Lung (tissue), 12 donors: ENCODE measurements around the gene THBD. TPM values are rescaled to one million over a fixed set of nuclear protein-coding genes. Genes with fewer than 3 reads are reported as not detected.
"Not testable (repeated sequence)": the region's sequence is repeated elsewhere in the genome, so short reads cannot be mapped to it uniquely, and the experiment has no call there.

Experiments used
- ATAC-seq: fragments of 200-7000 bp; cut with Tn5 transposase; one replicate; pipeline ENCODE4 v1.9.1; 2020; ENCODE audit warnings: moderate number of reproducible peaks; ENCODE audit not compliant: insufficient read depth, low FRiP score
- DNase-seq, 3 donors: peaks; one replicate each; pipeline ENCODE4 v3.0.0-alpha.2; 2013 to 2017
- H3K27ac ChIP-seq, 2 donors: one replicate each; pipeline ENCODE4 v1.5.1; 2013; ENCODE audit warnings: mild to moderate bottlenecking in 2 of 2, moderate library complexity in 2 of 2, control low read depth in 1 of 2, inconsistent platforms in 1 of 2, low read depth in 1 of 2, low read length in 1 of 2
- H3K27me3 ChIP-seq, 3 donors: one replicate each; pipeline ENCODE4 v1.5.1; 2013; ENCODE audit warnings: low read length in 2 of 3; ENCODE audit not compliant: control insufficient read depth in 3 of 3, insufficient read depth in 3 of 3
- H3K36me3 ChIP-seq, 4 donors: one replicate each; pipeline ENCODE4 v1.5.1; 2013; ENCODE audit warnings: low read length in 4 of 4, mild to moderate bottlenecking in 1 of 4, moderate library complexity in 1 of 4; ENCODE audit not compliant: control insufficient read depth in 4 of 4, insufficient read depth in 4 of 4
- H3K4me1 ChIP-seq, 5 donors: one replicate each; pipeline ENCODE4 v1.5.1; 2013; ENCODE audit warnings: low read length in 5 of 5, mild to moderate bottlenecking in 2 of 5, moderate library complexity in 1 of 5; ENCODE audit not compliant: control insufficient read depth in 5 of 5, insufficient read depth in 5 of 5
- H3K4me3 ChIP-seq: one replicate; pipeline ENCODE4 v1.5.1; 2013; ENCODE audit warnings: mild to moderate bottlenecking, control low read depth, moderate library complexity
- H3K9ac ChIP-seq, 2 donors: one replicate each; pipeline ENCODE4 v1.5.1; 2013; ENCODE audit warnings: low read length in 2 of 2, control low read depth in 1 of 2; ENCODE audit not compliant: insufficient read depth in 1 of 2
- H3K9me3 ChIP-seq, 4 donors: one replicate each; pipeline ENCODE4 v1.5.1; 2013; ENCODE audit warnings: low read length in 3 of 4, mild to moderate bottlenecking in 1 of 4, moderate library complexity in 1 of 4; ENCODE audit not compliant: control insufficient read depth in 4 of 4, insufficient read depth in 3 of 4
- CTCF ChIP-seq: IDR thresholded peaks from 2 replicates; pipeline ENCODE4 v1.5.1; 2012; ENCODE audit warnings: mild to moderate bottlenecking; ENCODE audit errors: control extremely low read depth, extremely low read depth
- WGBS, 2 donors: extraction: QIAGEN DNeasy Blood & Tissue Kit; methylation state at CpG; one replicate each; pipeline ENCODE4 v1.1.7; 2013; 5-methylcytosine and 5-hydroxymethylcytosine counted together
- polyA plus RNA-seq, 2 donors: library from polyadenylated mRNA; stranded (reverse); fragments of 200-250 nt; gene quantifications; one replicate each; pipeline ENCODE4 v1.2.1, GENCODE V29; 2013
- total RNA-seq, 2 donors: library from RNA; depleted of rRNA in 1 of 2; stranded (reverse); fragments of >200 nt in 1 of 2; gene quantifications; one replicate each; pipeline ENCODE4 v1.2.1, GENCODE V29; 2014 to 2021
- donor health status: control.
- donor health status: control.
- donor health status: Bipolar disorder and iron deficiency.
- donor health status: healthy.
- donor health status: DM: yes; HTN: yes; CAD: no.

Gene THBD
- total and polyA plus RNA-seq, 4 donors, result 23.6 to 101 (median 61.4) TPM

GRCh38 chr20:23028392-23028791 lies 21.1 kb downstream of the THBD start:
- no peak overlapping the region for H3K9ac ChIP-seq
- H3K9me3 ChIP-seq, result peaks cover 0 to 3% (median 0%) of the 10 kb centered on the region in 4 donors
- peaks cover 0 to 3% (median 0%) of the 10 kb centered on the region in 5 donors for H3K4me1 ChIP-seq
- peaks cover 0 to 11% (median 0%) of the 10 kb centered on the region in 3 donors for H3K27me3 ChIP-seq
- ATAC-seq, result no peak
- no peak for DNase-seq
- H3K4me3 ChIP-seq, result no peak overlapping the region
- H3K27ac ChIP-seq, result no peak overlapping the region
- no peaks in the 10 kb centered on the region for H3K36me3 ChIP-seq
- TF ChIP-seq CTCF, result no peak
- WGBS, 2 donors, result 84 to 90% methylated on average over 3 of the region's 3 CpGs

- Histone ChIP-seq H3K9me3 (peaks cover 0 to 3% (median 0%) of the 10 kb centered on the region in 4 donors), H3K4me3 (no peak overlapping the region), H3K27me3 (peaks cover 0 to 8% (median 0%) of the 10 kb centered on the region in 3 donors), H3K4me1 (peaks cover 0 to 3% (median 0%) of the 10 kb centered on the region in 5 donors), H3K27ac (no peak overlapping the region), H3K36me3 (no peaks in the 10 kb centered on the region), H3K9ac (no peak overlapping the region)
- no peak for TF ChIP-seq CTCF
- ATAC-seq (peak; percentile 27), DNase-seq (no peak)
- 31 to 60% methylated on average over 1 of the region's 1 CpG for WGBS, 2 donors
These were observed 21.8 kb downstream of the THBD start for GRCh38 chr20:23027721-23028120.

- H3K27me3 ChIP-seq, H3K4me3 ChIP-seq, ATAC-seq, H3K27ac ChIP-seq, H3K9ac ChIP-seq, H3K9me3 ChIP-seq, H3K4me1 ChIP-seq, H3K36me3 ChIP-seq: not testable (repeated sequence)
- WGBS, 2 donors, result 60 to 72% methylated on average over 14 of the region's 14 CpGs
- peak in 2 of 3 donors; percentile 33 to 58 for DNase-seq
These were observed 24.0 kb downstream of the THBD start for GRCh38 chr20:23025503-23025902.

GRCh38 chr20:23024701-23025100 lies 24.8 kb downstream of the THBD start:
- ATAC-seq (no peak), DNase-seq (no peak)
- TF ChIP-seq CTCF, result no peak
- no peaks in the 10 kb centered on the region for H3K36me3 ChIP-seq
- 77 to 81% methylated on average over 3 of the region's 3 CpGs for whole genome bisulfite sequencing, 2 donors
- H3K4me3 ChIP-seq, result no peak overlapping the region
- H3K4me1 ChIP-seq, result peaks cover 0 to 3% (median 0%) of the 10 kb centered on the region in 5 donors
- H3K27me3 ChIP-seq, result peaks cover 0 to 5% (median 0%) of the 10 kb centered on the region in 3 donors
- peaks cover 0 to 3% (median 0%) of the 10 kb centered on the region in 4 donors for H3K9me3 ChIP-seq
- no peak overlapping the region for H3K9ac ChIP-seq
- H3K27ac ChIP-seq, result no peak overlapping the region
